ENCODE measurements around the gene PTPN11. TPM values are rescaled to one million over a fixed set of nuclear protein-coding genes. Genes with fewer than 3 reads are reported as not detected.

PTPN11 gene
- total and polyA plus RNA-seq, 2 of the 8 experiments (the other 6 are each of a cell fraction or from before 2014, with no cell fraction given) = 28.3 to 133 TPM

- TF ChIP-seq CHD7 (IDR thresholded peaks at IDR 0.05; ENCODE audit: insufficient replicate concordance, low read length) = no peak
- TF ChIP-seq SRF (IDR thresholded peaks at IDR 0.05; ENCODE audit: low read depth, low read length) = peak; percentile 81
- TF ChIP-seq GTF2F1 (IDR thresholded peaks at IDR 0.05; ENCODE audit: borderline replicate concordance, low read depth, low read length) = no peak
- TF ChIP-seq ZNF274 (IDR thresholded peaks at IDR 0.05; ENCODE audit: borderline replicate concordance, extremely low read depth, low read length) = no peak
- no peak for TF ChIP-seq MAFK (IDR thresholded peaks at IDR 0.05; ENCODE audit: low read depth, low read length)
- no peak for TF ChIP-seq CHD1 (IDR thresholded peaks at IDR 0.05; ENCODE audit: low read depth, low read length)
- TF ChIP-seq EP300 (IDR thresholded peaks at IDR 0.05; ENCODE audit: borderline replicate concordance in 1 of 2, low read depth in 2 of 2, low read length in 2 of 2) = peak in 1 of 2 experiments; percentile 18; a peak in 2 of 3 replicates
- no peak for TF ChIP-seq JUND (IDR thresholded peaks at IDR 0.05; ENCODE audit: low read length)
- TF ChIP-seq SIRT6 (IDR thresholded peaks at IDR 0.05; ENCODE audit: low read length) = no peak
- peak; percentile 47; the same call in 1 of the 2 replicates for TF ChIP-seq MAX (IDR thresholded peaks at IDR 0.05)
- TF ChIP-seq SUZ12 (IDR thresholded peaks at IDR 0.05; ENCODE audit: low read length) = no peak
Observed at GRCh38 chr12:112418608-112419296, at the start of gene PTPN11 (continued).
